Fibroblast of pulmonary artery (primary cell): ENCODE data around the gene TSPAN9.
A peak's percentile ranks its signal among the peaks of the same experiment; 100 is the strongest.

ENCODE experiments used
- DNase-seq: peaks from one replicate; pipeline ENCODE4 v3.0.0-alpha.2; 2010; ENCODE audit warnings: low read depth
- H3K4me3 ChIP-seq: replicated peaks from 2 replicates; pipeline ENCODE4 v1.5.1; 2011; ENCODE audit warnings: low read depth, mild to moderate bottlenecking, control low read depth, low read length, moderate library complexity
- TF ChIP-seq, protein P1 (sequence below): IDR thresholded peaks from 2 replicates; pipeline ENCODE4 v1.5.1; 2011; ENCODE audit warnings: mild to moderate bottlenecking, control low read depth, low read length, inconsistent platforms; ENCODE audit errors: missing control alignments

TSPAN9 gene

DNA sequence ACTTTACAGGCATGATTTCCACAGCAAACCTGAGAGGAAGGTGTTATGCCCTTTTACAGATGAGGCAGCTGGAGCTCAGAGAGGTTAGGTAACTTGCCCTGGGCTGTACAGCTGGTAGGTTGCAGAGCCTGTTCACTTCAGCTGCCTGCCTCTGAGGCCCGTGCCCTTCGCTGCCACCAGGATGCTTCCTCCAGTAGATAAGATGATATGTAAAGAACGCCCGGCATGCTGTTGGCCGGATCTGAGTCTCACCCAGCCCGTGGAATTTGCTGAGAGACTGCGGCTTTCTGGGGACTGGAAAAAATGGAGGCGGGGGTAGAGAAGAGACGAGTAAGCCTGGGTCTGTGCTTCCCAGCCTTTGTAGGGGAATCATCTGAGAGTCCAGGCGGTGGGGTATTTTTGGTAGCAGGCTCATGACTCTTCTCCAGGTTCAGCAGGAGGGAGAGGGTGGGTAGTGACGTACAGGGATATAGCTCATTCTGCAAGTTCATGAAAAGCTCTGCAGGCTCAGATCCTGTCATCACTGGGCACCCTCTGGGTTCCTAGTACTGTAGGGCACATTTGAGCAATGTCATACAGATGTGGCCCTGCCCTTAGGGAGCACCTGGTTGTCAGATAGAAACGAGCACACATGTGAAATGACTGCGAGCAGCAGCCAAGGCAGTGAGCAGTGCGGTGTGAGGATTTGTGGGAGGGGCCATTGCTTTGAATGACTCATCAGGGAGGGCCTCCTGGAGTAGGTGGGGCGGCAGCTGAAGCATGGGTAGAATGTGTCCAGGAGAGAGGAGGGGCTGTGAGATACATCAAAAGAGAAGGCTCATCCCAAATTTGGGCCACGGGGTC, 159.4 kb downstream of the TSPAN9 start:
- peak; percentile 57 for DNase-seq
- H3K4me3 ChIP-seq: no peak overlapping the region
- TF ChIP-seq, protein P1, sequence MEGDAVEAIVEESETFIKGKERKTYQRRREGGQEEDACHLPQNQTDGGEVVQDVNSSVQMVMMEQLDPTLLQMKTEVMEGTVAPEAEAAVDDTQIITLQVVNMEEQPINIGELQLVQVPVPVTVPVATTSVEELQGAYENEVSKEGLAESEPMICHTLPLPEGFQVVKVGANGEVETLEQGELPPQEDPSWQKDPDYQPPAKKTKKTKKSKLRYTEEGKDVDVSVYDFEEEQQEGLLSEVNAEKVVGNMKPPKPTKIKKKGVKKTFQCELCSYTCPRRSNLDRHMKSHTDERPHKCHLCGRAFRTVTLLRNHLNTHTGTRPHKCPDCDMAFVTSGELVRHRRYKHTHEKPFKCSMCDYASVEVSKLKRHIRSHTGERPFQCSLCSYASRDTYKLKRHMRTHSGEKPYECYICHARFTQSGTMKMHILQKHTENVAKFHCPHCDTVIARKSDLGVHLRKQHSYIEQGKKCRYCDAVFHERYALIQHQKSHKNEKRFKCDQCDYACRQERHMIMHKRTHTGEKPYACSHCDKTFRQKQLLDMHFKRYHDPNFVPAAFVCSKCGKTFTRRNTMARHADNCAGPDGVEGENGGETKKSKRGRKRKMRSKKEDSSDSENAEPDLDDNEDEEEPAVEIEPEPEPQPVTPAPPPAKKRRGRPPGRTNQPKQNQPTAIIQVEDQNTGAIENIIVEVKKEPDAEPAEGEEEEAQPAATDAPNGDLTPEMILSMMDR: no peak

GRCh38 chr12:3238196-3238595, 161.0 kb downstream of the TSPAN9 start:
- H3K4me3 ChIP-seq: no peak overlapping the region
- TF ChIP-seq, protein P1: no peak
- no peak for DNase-seq

- TF ChIP-seq, protein P1: no peak
- DNase-seq: no peak
- no peak overlapping the region for H3K4me3 ChIP-seq
These were observed 164.4 kb downstream of the TSPAN9 start for GRCh38 chr12:3241621-3242020.

GRCh38 chr12:3242199-3242863, 165.2 kb downstream of the TSPAN9 start:
- TF ChIP-seq, protein P1: no peak
- DNase-seq: no peak
- no peak overlapping the region for H3K4me3 ChIP-seq

GRCh38 chr12:3243376-3244084, 166.4 kb downstream of the TSPAN9 start:
- H3K4me3 ChIP-seq: no peak overlapping the region
- no peak for DNase-seq
- TF ChIP-seq, protein P1: no peak

- TF ChIP-seq, protein P1: no peak
- DNase-seq: no peak
- H3K4me3 ChIP-seq: no peak overlapping the region
These were observed 167.1 kb downstream of the TSPAN9 start for GRCh38 chr12:3244219-3244750.
